Measurements from ENCODE around the gene MYO15B.

- no peak for TF ChIP-seq CTCF (IDR thresholded peaks at IDR 0.05; ENCODE audit: low read length)
- no peak for TF ChIP-seq EZH2 (IDR thresholded peaks at IDR 0.05; ENCODE audit: borderline replicate concordance, low read length)
These were observed 59.5 kb downstream of the MYO15B start for GRCh38 chr17:75647061-75647460.
